HG02884 (cell line): Measurements from ENCODE around the gene SLC22A31.
A peak's percentile ranks its signal among the peaks of the same experiment; 100 is the strongest.
"Not testable (repeated sequence)": the region's sequence is repeated elsewhere in the genome, so short reads cannot be mapped to it uniquely, and the experiment has no call there.

Experiments
- ATAC-seq: cut with Tn5 transposase; IDR thresholded peaks from one replicate; pipeline ENCODE4 v1.9.1; 2021; ENCODE audit warnings: mild to moderate bottlenecking, moderate library complexity; ENCODE audit not compliant: unreplicated experiment

Gene SLC22A31

GRCh38 chr16:89200124-89200849, at the start of gene SLC22A31:
Gene SLC22A31 (minus strand): TSS chr16:89200537. CDS start chr16:89200501, 36 bp downstream.
- no peak for ATAC-seq

- no peak for ATAC-seq
Measured at GRCh38 chr16:89248196-89248982, 48.1 kb upstream of the SLC22A31 start.

- ATAC-seq: not testable (repeated sequence)
Measured at GRCh38 chr16:89247734-89248075, 47.4 kb upstream of the SLC22A31 start.

- ATAC-seq: no peak
Measured at GRCh38 chr16:89246903-89247733, 46.8 kb upstream of the SLC22A31 start.

GRCh38 chr16:89246383-89246902, 46.1 kb upstream of the SLC22A31 start:
- no peak for ATAC-seq

GRCh38 chr16:89244754-89245153, 44.4 kb upstream of the SLC22A31 start:
- no peak for ATAC-seq

- not testable (repeated sequence) for ATAC-seq
Measured at GRCh38 chr16:89244264-89244663, 43.9 kb upstream of the SLC22A31 start.

GRCh38 chr16:89243664-89244063, 43.3 kb upstream of the SLC22A31 start:
- ATAC-seq: no peak

- no peak for ATAC-seq
Measured at GRCh38 chr16:89242795-89243200, 42.5 kb upstream of the SLC22A31 start.

- ATAC-seq: peak; percentile 43
Measured at GRCh38 chr16:89241187-89242007, 41.1 kb upstream of the SLC22A31 start.

GRCh38 chr16:89237733-89238132, 37.4 kb upstream of the SLC22A31 start:
- no peak for ATAC-seq

- no peak for ATAC-seq
Measured at GRCh38 chr16:89233678-89234490, 33.5 kb upstream of the SLC22A31 start.

- ATAC-seq: no peak
Measured at GRCh38 chr16:89232107-89232506, 31.8 kb upstream of the SLC22A31 start.

GRCh38 chr16:89230255-89230654, 29.9 kb upstream of the SLC22A31 start:
- no peak for ATAC-seq

- no peak for ATAC-seq
Measured at GRCh38 chr16:89224665-89225064, 24.3 kb upstream of the SLC22A31 start.

GRCh38 chr16:89222931-89223330, 22.6 kb upstream of the SLC22A31 start:
- no peak for ATAC-seq

- ATAC-seq: no peak
Measured at GRCh38 chr16:89221604-89222003, 21.3 kb upstream of the SLC22A31 start.

GRCh38 chr16:89219365-89219764, 19.0 kb upstream of the SLC22A31 start:
- ATAC-seq: no peak

- ATAC-seq: peak; percentile 73
Measured at GRCh38 chr16:89217388-89218191, 17.3 kb upstream of the SLC22A31 start, which contains the start of gene ZNF778. Gene ZNF778 (plus strand): TSS chr16:89217703. CDS start chr16:89221128, 3,425 bp downstream.
